Subcutaneous abdominal adipose tissue (tissue), 5 donors: ENCODE results near the gene HSF4.

Experiments used
- H3K27ac ChIP-seq: one replicate; pipeline ENCODE4 v1.7.0; 2013; ENCODE audit warnings: low read depth, mild to moderate bottlenecking, inconsistent platforms, low read length, moderate library complexity
- H3K27me3 ChIP-seq, 5 donors: one replicate each; pipeline ENCODE4 v1.7.0; 2013; ENCODE audit warnings: low read length in 5 of 5, inconsistent platforms in 1 of 5; ENCODE audit not compliant: control insufficient read depth in 5 of 5, insufficient read depth in 4 of 5
- H3K36me3 ChIP-seq, 5 donors: one replicate each; pipeline ENCODE4 v1.7.0; 2013; ENCODE audit warnings: low read length in 5 of 5; ENCODE audit not compliant: control insufficient read depth in 5 of 5, insufficient read depth in 5 of 5
- H3K4me1 ChIP-seq, 5 donors: one replicate each; pipeline ENCODE4 v1.7.0; 2013; ENCODE audit warnings: low read length in 5 of 5, mild to moderate bottlenecking in 3 of 5, moderate library complexity in 1 of 5; ENCODE audit not compliant: control insufficient read depth in 5 of 5, insufficient read depth in 5 of 5
- H3K4me3 ChIP-seq, 5 donors: one replicate each; pipeline ENCODE4 v1.7.0; 2013; ENCODE audit warnings: low read length in 5 of 5, low read depth in 1 of 5
- H3K9ac ChIP-seq, 5 donors: one replicate each; pipeline ENCODE4 v1.7.0; 2013; ENCODE audit warnings: low read length in 5 of 5, mild to moderate bottlenecking in 4 of 5, moderate library complexity in 3 of 5
- H3K9me3 ChIP-seq, 5 donors: one replicate each; pipeline ENCODE4 v1.7.0; 2013; ENCODE audit warnings: low read length in 5 of 5; ENCODE audit not compliant: control insufficient read depth in 5 of 5
- donor health status: healthy.
- donor health status: healthy.
- donor health status: healthy.
- donor health status: healthy.
- donor health status: healthy.

The HSF4 gene

DNA sequence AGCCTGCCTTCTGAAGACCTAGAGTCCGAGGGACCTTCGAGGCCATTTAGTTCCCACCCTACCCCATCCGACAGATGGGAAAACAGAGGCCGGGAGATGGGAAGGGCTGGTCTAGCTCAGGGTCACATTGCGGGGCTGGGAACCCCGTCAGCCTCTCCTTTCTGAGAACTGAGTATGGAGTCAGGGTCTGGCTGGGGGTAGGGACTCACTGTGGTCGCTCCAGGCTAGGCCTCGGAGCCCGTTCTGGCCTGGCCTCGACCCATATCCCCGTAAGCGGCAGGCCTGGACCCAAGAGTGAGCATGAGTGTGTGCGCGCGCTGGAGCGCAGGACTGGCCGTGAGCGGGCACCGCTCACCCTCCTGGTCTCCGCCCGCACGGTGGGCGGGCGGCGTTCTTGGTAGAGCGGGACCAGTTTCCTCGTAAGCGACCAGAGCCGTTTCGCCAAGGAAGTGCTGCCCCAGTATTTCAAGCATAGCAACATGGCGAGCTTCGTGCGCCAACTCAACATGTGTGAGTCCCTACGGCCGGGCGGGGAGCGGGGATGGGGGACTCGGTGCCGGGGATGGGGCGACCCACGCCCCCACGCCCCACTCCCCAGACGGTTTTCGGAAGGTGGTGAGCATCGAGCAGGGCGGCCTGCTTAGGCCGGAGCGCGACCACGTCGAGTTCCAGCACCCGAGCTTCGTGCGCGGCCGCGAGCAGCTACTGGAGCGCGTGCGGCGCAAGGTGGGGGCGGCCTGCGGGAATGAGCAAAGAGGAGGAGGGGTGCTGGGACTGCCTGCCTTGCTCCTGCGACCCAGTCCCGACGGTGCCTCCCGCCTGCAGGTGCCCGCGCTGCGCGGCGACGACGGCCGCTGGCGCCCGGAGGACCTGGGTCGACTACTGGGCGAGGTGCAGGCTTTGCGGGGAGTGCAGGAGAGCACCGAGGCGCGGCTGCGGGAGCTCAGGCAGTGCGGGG lies 855 bp downstream of the HSF4 start:
- Histone ChIP-seq H3K36me3 (peaks cover 0 to 10% (median 0%) of the 10 kb centered on the region in 5 donors), H3K9ac (peak overlapping the region in 3 of 5 donors; percentile 30 to 66 (median 64)), H3K27ac (no peak overlapping the region), H3K27me3 (peaks cover 0 to 19% (median 5%) of the 10 kb centered on the region in 5 donors), H3K4me3 (peak overlapping the region; percentile 44 to 66 (median 59)), H3K9me3 (no peaks in the 10 kb centered on the region), H3K4me1 (peaks cover 0 to 73% (median 59%) of the 10 kb centered on the region in 5 donors)

DNA sequence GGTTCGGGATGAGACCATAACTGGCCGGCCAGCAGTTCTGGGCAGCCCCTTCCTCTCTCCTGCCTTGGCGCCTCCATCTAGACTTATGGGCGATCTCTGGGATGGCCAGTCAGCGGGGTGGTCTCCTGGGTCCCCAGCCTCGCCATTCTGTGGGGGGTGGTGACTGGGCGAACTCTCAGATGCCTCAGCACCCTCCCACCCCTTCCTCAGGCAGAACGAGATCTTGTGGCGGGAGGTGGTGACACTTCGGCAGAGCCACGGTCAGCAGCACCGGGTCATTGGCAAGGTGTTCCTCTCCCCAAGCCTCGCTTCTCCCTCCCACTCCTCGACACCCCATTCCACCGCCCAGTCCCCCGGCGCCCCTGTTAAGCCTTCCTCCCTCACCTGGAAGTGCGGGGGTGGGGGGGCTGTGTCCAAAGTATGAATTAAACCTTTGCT lies 1.6 kb downstream of the HSF4 start:
- no peak overlapping the region for H3K27ac ChIP-seq
- no peaks in the 10 kb centered on the region for H3K9me3 ChIP-seq
- H3K4me1 ChIP-seq = peaks cover 0 to 71% (median 58%) of the 10 kb centered on the region in 5 donors
- no peak overlapping the region for H3K4me3 ChIP-seq
- H3K36me3 ChIP-seq = peaks cover 0 to 10% (median 0%) of the 10 kb centered on the region in 5 donors
- H3K27me3 ChIP-seq = peaks cover 0 to 19% (median 5%) of the 10 kb centered on the region in 5 donors
- no peak overlapping the region for H3K9ac ChIP-seq

DNA sequence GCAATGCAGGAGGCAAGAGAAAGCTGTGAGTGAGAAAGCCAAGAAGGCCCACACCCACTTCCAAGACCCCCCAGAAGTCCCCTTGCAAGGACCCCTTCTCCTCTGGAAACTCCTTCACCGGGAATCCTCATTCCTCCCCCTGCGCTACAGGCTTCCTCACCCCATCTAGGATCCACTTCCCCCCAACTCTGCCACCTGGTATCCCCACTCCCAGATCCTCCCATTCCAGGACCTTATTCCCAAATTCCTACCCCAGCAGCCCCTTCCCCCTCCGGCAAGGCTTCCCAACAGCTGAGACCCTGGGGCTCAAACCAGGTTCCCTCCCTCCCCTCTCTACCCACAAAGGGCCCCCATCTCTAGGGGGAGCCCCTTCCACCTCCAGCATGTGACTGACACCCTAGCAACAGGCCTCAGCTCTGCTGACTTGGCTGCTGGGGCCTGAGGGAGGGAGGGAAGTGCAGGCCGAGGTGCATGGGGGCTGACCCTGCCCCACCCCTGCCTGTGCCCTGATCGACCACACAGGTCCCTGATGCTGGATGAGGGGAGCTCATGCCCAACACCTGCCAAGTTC lies 2.1 kb downstream of the HSF4 start:
- H3K27ac ChIP-seq = no peak overlapping the region
- H3K4me3 ChIP-seq = no peak overlapping the region
- peak overlapping the region in 1 of 5 donors; percentile 1 for H3K9ac ChIP-seq
- peaks cover 0 to 10% (median 0%) of the 10 kb centered on the region in 5 donors for H3K36me3 ChIP-seq
- peaks cover 0 to 71% (median 58%) of the 10 kb centered on the region in 5 donors for H3K4me1 ChIP-seq
- no peaks in the 10 kb centered on the region for H3K9me3 ChIP-seq
- peaks cover 0 to 16% (median 5%) of the 10 kb centered on the region in 5 donors for H3K27me3 ChIP-seq

DNA sequence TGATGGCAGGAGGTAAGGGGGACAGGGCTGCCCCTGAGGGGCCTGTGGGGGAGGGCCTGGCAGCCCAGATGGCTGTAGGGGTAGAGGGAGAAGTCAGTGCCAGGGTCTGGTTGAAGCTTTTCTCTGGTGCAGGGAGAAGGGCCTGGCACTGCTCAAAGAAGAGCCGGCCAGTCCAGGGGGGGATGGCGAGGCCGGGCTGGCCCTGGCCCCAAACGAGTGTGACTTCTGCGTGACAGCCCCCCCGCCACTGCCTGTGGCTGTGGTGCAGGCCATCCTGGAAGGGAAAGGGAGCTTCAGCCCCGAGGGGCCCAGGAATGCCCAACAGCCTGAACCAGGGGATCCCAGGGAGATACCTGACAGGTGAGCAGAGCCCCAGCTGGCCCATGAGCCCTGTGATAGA lies 3.0 kb downstream of the HSF4 start:
- peaks cover 0 to 10% (median 0%) of the 10 kb centered on the region in 5 donors for H3K36me3 ChIP-seq
- H3K4me1 ChIP-seq = peaks cover 0 to 63% (median 55%) of the 10 kb centered on the region in 5 donors
- H3K27me3 ChIP-seq = peaks cover 0 to 16% (median 5%) of the 10 kb centered on the region in 5 donors
- no peak overlapping the region for H3K27ac ChIP-seq
- no peaks in the 10 kb centered on the region for H3K9me3 ChIP-seq
- peak overlapping the region in 1 of 5 donors; percentile 25 for H3K9ac ChIP-seq
- H3K4me3 ChIP-seq = no peak overlapping the region

DNA sequence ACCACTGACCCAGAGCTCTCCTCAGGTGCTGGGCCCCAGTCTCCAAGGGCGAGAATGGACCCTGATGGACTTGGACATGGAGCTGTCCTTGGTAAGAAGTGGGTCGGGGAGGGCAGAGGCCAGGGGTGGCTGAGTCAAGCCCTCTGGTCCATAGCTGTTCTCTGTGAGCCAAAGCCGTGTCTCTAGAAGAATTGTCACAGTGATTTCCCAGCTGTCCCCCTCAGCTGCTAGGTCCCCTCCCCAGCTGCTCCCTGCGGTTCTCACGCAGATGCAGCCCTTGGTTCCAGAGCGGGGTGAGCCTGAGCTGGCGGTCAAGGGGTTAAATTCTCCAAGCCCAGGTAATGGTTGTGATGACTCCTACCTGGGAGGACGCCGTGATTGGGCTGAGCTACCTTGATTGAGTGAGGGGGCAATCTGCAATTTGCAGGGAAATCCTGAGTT lies 4.5 kb downstream of the HSF4 start:
- Histone ChIP-seq H3K9me3 (no peaks in the 10 kb centered on the region), H3K4me1 (peaks cover 2 to 61% (median 52%) of the 10 kb centered on the region in 5 donors), H3K9ac (no peak overlapping the region), H3K27ac (no peak overlapping the region), H3K4me3 (no peak overlapping the region), H3K36me3 (peaks cover 0 to 10% (median 0%) of the 10 kb centered on the region in 5 donors), H3K27me3 (peaks cover 0 to 6% (median 5%) of the 10 kb centered on the region in 5 donors)

DNA sequence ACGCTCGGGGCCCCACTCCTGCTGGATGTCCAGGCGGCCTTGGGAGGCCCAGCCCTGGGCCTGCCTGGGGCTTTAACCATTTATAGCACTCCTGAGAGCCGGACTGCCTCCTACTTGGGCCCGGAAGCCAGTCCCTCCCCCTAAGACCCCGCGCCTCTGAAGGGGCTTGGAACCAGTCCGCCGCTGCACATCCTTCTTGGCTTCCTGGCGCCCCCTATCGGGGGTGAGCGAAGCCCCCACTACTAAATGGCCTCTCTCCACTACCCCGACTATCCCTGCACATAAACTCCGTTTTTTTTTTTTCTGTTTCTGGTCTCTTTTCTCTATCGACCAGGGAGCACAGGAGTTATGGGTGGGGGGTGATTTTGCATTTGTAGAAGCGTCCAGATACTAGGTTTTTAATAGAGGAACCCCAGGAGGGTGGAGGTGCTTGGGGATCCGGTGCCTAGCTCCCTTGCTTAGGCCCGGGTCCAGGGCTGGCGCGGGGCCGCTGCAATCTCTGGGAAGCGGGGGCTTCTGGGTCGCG lies 5.2 kb downstream of the HSF4 start:
- H3K9me3 ChIP-seq = no peaks in the 10 kb centered on the region
- peaks cover 4 to 63% (median 54%) of the 10 kb centered on the region in 5 donors for H3K4me1 ChIP-seq
- H3K4me3 ChIP-seq = peak overlapping the region in 4 of 5 donors; percentile 58 to 68 (median 62)
- peaks cover 0 to 10% (median 0%) of the 10 kb centered on the region in 5 donors for H3K36me3 ChIP-seq
- H3K9ac ChIP-seq = peak overlapping the region in 4 of 5 donors; percentile 47 to 77 (median 65)
- H3K27ac ChIP-seq = peak overlapping the region; percentile 84
- peaks cover 0 to 6% (median 5%) of the 10 kb centered on the region in 5 donors for H3K27me3 ChIP-seq

DNA sequence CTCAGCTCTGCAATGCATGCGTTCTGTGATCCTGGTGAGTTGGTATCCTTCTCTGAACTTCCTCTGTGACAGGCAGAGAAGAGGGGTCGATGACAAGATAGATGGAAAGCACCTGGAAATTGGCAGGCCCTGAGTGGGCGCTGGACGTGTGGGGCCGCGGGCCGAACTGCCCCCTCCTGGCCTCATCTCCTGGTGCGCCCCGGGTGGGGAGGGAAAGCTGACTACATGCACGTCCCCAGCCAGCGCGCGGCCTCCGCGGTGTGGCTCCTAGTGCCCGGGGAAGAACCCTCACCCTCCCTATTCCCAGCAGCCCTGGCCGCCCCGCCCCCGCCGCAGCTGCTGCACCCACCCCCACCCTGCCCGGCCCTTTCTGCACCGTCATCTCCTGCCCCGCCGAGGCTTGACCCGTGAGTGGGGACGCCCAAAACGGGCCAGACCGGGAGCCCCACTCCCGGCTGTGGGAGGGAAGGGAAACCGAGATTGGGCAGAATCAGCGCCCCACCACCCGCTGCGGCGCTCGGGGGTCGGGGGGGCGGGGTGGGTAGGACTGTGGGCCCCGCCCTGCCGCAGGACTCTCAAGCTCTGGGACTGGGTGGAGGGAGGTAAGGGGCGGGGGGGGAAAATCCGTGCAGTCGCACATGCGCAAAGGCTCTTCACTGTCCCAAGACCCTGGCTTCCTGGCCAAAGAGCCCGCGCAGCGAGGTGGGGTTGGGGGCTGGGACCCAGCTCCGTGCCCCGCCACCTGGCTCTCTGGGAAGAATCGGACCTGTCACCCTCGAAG lies 5.8 kb downstream of the HSF4 start, which contains the start of gene NOL3:
Gene NOL3 (plus strand): TSS at position 371 of the 781 bp plus-strand sequence.
- Histone ChIP-seq H3K9ac (peak within 1 kb of the TSS; percentile 22 to 77 (median 64)), H3K36me3 (peaks cover 0 to 14% (median 3%) of the 10 kb centered on the region in 5 donors), H3K9me3 (no peaks in the 10 kb centered on the region), H3K27ac (peak within 1 kb of the TSS; percentile 87), H3K4me3 (peak within 1 kb of the TSS; percentile 35 to 68 (median 59)), H3K4me1 (peaks cover 5 to 63% (median 53%) of the 10 kb centered on the region in 5 donors), H3K27me3 (peaks cover 0 to 4% (median under 1%) of the 10 kb centered on the region in 5 donors)

DNA sequence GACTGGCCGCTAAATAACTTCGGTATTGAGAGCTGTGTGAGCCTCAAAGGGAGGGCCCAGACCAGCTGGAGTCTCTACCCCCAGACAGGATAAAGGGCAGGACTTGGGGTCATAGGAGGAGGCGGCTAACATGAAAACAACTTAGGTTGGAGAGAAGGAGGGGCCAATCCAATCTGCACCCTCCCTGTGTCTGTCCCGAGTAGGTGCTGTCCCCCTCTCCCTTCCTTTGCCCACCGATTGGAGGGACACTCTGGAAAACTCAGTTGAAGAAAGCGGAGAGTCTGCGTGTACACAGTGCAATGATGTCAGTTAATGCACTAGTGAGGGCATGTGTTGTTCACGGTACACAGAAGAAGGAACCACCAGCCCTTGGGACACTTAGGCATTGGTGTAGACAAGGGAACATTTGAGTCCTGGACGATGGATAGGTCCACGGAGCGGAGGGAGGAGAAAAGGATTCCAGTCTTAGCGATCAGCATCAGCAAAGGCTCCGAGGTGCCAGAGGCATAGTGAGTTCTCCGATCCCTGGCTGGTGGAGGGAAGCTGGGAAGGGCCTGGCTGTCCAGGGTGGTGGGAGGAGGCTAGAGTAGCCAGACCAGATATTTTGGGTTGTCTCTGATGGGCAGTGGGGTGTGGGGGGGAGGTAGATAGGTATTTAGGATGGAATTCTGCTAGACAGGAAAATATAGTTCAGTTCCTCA lies 6.6 kb downstream of the HSF4 start:
- Histone ChIP-seq H3K9me3 (no peaks in the 10 kb centered on the region), H3K36me3 (peaks cover 0 to 14% (median 3%) of the 10 kb centered on the region in 5 donors), H3K27ac (peak overlapping the region; percentile 87), H3K4me1 (peaks cover 5 to 61% (median 56%) of the 10 kb centered on the region in 5 donors), H3K9ac (peak overlapping the region; percentile 22 to 72 (median 64)), H3K27me3 (no peaks in the 10 kb centered on the region), H3K4me3 (peak overlapping the region; percentile 35 to 61 (median 46))
